ENCODE data around the gene ABHD1. TPM values are rescaled to one million over a fixed set of nuclear protein-coding genes. Genes with fewer than 3 reads are reported as not detected.
"Not testable (repeated sequence)": the region's sequence is repeated elsewhere in the genome, so short reads cannot be mapped to it uniquely, and the experiment has no call there.

The ABHD1 gene
- under 1 TPM; 0.44 to 0.54 TPM for total RNA-seq

- H3K9me3 Mint-ChIP-seq: no peaks in the 10 kb centered on the region
- H3K4me3 Mint-ChIP-seq: peak within 1 kb of the TSS; percentile 82
- DNase-seq: peak; percentile 66
- peaks cover 19% of the 10 kb centered on the region for H3K27me3 Mint-ChIP-seq
- H3K4me1 Mint-ChIP-seq: peaks cover 14% of the 10 kb centered on the region
- no peaks in the 10 kb centered on the region for H3K36me3 Mint-ChIP-seq
- H3K27ac Mint-ChIP-seq: no peak within 1 kb of the TSS
These were observed at the start of gene ABHD1 for GRCh38 chr2:27123302-27124150. Gene ABHD1 (plus strand): TSS chr2:27123815. CDS start chr2:27123949, 134 bp downstream.

- peak overlapping the region; percentile 73 for H3K27ac Mint-ChIP-seq
- no peaks in the 10 kb centered on the region for H3K27me3 Mint-ChIP-seq
- no peaks in the 10 kb centered on the region for H3K9me3 Mint-ChIP-seq
- peaks cover 41% of the 10 kb centered on the region for H3K4me1 Mint-ChIP-seq
- peaks cover 9% of the 10 kb centered on the region for H3K36me3 Mint-ChIP-seq
- H3K4me3 Mint-ChIP-seq: peak overlapping the region; percentile 25
- DNase-seq: peak; percentile 44
These were observed 48.7 kb upstream of the ABHD1 start for GRCh38 chr2:27074738-27075565.

DNA sequence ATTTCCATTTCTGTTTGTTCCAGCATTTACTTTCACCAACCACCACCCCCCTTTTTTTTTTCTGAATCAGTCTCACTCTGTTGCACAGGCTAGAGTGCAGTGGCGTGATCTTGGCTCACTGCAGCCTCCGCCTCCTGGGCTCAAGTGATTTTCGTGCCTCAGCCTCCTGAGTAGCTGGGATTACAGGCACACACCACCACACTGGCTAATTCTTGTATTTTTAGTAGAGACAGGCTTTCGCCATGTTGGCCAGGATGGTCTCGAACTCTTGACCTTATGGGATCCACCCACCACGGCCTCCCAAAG is 48.1 kb upstream of the ABHD1 start:
- Mint-ChIP-seq H3K27ac (peak overlapping the region; percentile 73), H3K4me3 (peak overlapping the region; percentile 25), H3K4me1 (peaks cover 43% of the 10 kb centered on the region)
- H3K36me3 Mint-ChIP-seq, H3K9me3 Mint-ChIP-seq, DNase-seq, H3K27me3 Mint-ChIP-seq: not testable (repeated sequence)

DNA sequence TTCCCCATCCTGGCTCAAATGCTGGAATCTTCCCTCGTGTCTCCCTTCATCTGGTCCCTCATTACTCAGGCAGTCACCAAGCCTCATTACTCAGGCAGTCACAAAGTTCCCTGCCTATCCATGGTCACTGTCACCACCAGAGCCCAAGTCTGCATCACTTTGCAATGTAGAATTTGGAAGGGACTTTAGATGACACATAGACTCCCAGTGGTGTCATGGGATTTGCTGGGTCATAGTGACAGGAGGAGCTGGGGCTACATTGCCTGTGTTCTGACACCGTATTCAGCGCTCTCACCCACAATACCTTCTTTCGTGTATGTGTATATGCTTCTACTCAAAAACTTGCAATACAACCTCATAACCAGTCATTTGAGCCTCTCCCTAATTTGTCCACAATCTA is 47.3 kb upstream of the ABHD1 start:
- Mint-ChIP-seq H3K36me3 (no peaks in the 10 kb centered on the region), H3K4me1 (peaks cover 47% of the 10 kb centered on the region), H3K27me3 (no peaks in the 10 kb centered on the region), H3K4me3 (no peak overlapping the region), H3K27ac (no peak overlapping the region), H3K9me3 (no peaks in the 10 kb centered on the region)
- DNase-seq: no peak

DNA sequence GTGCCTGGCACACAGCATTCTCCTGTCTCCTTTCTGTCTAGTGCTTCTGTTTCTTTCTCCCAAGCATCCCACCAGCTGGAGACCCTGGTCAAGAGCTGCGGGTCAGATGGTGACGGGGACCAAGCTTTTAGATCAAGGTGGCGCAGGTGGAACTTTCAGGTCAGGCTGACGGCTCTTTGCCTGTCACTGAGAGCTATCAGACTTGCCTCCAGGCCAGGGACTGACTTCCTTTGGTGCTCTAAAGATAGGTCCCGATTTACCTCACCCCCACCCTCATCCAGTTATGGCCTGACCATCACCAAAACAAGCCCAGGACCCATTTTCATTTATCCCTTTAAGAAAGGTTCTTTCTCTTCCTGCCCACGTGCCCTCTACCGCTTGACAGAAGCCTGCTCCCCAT is 46.4 kb upstream of the ABHD1 start:
- DNase-seq: no peak
- Mint-ChIP-seq H3K27ac (no peak overlapping the region), H3K36me3 (no peaks in the 10 kb centered on the region), H3K4me3 (no peak overlapping the region), H3K9me3 (no peaks in the 10 kb centered on the region), H3K27me3 (no peaks in the 10 kb centered on the region), H3K4me1 (peaks cover 49% of the 10 kb centered on the region)

GRCh38 chr2:27078267-27079194 is 45.1 kb upstream of the ABHD1 start, which contains the start of gene EMILIN1:
Gene EMILIN1 (plus strand): TSS chr2:27078615. CDS start chr2:27079066, 451 bp downstream.
- H3K9me3 Mint-ChIP-seq: no peaks in the 10 kb centered on the region
- no peaks in the 10 kb centered on the region for H3K36me3 Mint-ChIP-seq
- no peak for DNase-seq
- H3K4me1 Mint-ChIP-seq: peaks cover 38% of the 10 kb centered on the region
- no peak within 1 kb of the TSS for H3K4me3 Mint-ChIP-seq
- no peak within 1 kb of the TSS for H3K27ac Mint-ChIP-seq
- no peaks in the 10 kb centered on the region for H3K27me3 Mint-ChIP-seq

GRCh38 chr2:27079233-27080139 is 44.1 kb upstream of the ABHD1 start:
- H3K4me3 Mint-ChIP-seq: no peak overlapping the region
- H3K27me3 Mint-ChIP-seq: no peaks in the 10 kb centered on the region
- peaks cover 30% of the 10 kb centered on the region for H3K4me1 Mint-ChIP-seq
- H3K36me3 Mint-ChIP-seq: no peaks in the 10 kb centered on the region
- H3K9me3 Mint-ChIP-seq: no peaks in the 10 kb centered on the region
- H3K27ac Mint-ChIP-seq: no peak overlapping the region
- DNase-seq: no peak

DNA sequence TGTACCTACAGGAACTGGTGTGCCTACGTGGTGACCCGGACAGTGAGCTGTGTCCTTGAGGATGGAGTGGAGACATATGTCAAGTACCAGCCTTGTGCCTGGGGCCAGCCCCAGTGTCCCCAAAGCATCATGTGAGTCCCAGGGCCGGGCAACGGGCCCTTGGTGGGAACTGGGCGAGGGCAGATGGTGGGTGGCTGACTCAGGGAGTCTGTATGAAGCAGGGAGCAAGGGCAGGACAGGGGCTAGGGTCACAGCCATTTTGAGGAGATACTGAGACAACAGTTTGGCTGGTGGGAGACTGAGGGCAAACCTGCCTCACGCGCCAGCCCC is 43.5 kb upstream of the ABHD1 start:
- H3K4me3 Mint-ChIP-seq: no peak overlapping the region
- H3K27ac Mint-ChIP-seq: peak overlapping the region; percentile 8
- H3K4me1 Mint-ChIP-seq: peaks cover 28% of the 10 kb centered on the region
- no peaks in the 10 kb centered on the region for H3K36me3 Mint-ChIP-seq
- no peaks in the 10 kb centered on the region for H3K9me3 Mint-ChIP-seq
- no peaks in the 10 kb centered on the region for H3K27me3 Mint-ChIP-seq
- no peak for DNase-seq

DNA sequence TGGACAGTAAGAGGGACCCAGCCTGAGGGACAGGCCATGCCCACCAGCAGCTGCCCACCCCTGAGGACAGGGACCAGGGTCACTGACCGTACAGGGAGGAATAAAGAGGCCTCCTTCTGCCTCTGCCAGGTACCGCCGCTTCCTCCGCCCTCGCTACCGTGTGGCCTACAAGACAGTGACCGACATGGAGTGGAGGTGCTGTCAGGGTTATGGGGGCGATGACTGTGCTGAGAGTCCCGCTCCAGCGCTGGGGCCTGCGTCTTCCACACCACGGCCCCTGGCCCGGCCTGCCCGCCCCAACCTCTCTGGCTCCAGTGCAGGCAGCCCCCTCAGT is 43.0 kb upstream of the ABHD1 start:
- H3K4me3 Mint-ChIP-seq: peak overlapping the region; percentile 76
- no peaks in the 10 kb centered on the region for H3K9me3 Mint-ChIP-seq
- H3K27me3 Mint-ChIP-seq: no peaks in the 10 kb centered on the region
- peak overlapping the region; percentile 96 for H3K27ac Mint-ChIP-seq
- peaks cover 27% of the 10 kb centered on the region for H3K4me1 Mint-ChIP-seq
- H3K36me3 Mint-ChIP-seq: no peaks in the 10 kb centered on the region
- DNase-seq: no peak

DNA sequence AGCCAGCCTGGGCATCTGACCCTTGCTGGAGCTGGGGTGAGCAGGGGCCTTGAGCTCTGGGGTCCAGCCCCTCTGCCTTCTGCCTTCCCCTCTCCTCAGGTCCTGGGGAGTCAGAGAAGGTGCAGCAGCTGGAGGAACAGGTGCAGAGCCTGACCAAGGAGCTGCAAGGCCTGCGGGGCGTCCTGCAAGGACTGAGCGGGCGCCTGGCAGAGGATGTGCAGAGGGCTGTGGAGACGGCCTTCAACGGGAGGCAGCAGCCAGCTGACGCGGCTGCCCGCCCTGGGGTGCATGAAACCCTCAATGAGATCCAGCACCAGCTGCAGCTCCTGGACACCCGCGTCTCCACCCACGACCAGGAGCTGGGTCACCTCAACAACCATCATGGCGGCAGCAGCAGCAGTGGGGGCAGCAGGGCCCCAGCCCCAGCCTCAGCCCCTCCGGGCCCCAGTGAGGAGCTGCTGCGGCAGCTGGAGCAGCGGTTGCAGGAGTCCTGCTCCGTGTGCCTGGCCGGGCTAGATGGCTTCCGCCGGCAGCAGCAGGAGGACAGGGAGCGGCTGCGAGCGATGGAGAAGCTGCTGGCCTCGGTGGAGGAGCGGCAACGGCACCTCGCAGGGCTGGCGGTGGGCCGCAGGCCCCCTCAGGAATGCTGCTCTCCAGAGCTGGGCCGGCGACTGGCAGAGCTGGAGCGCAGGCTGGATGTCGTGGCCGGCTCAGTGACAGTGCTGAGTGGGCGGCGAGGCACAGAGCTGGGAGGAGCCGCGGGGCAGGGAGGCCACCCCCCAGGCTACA is 41.4 kb upstream of the ABHD1 start:
- peak overlapping the region; percentile 76 for H3K4me3 Mint-ChIP-seq
- H3K36me3 Mint-ChIP-seq: no peaks in the 10 kb centered on the region
- no peaks in the 10 kb centered on the region for H3K27me3 Mint-ChIP-seq
- no peak for DNase-seq
- H3K4me1 Mint-ChIP-seq: peaks cover 24% of the 10 kb centered on the region
- peak overlapping the region; percentile 96 for H3K27ac Mint-ChIP-seq
- no peaks in the 10 kb centered on the region for H3K9me3 Mint-ChIP-seq

DNA sequence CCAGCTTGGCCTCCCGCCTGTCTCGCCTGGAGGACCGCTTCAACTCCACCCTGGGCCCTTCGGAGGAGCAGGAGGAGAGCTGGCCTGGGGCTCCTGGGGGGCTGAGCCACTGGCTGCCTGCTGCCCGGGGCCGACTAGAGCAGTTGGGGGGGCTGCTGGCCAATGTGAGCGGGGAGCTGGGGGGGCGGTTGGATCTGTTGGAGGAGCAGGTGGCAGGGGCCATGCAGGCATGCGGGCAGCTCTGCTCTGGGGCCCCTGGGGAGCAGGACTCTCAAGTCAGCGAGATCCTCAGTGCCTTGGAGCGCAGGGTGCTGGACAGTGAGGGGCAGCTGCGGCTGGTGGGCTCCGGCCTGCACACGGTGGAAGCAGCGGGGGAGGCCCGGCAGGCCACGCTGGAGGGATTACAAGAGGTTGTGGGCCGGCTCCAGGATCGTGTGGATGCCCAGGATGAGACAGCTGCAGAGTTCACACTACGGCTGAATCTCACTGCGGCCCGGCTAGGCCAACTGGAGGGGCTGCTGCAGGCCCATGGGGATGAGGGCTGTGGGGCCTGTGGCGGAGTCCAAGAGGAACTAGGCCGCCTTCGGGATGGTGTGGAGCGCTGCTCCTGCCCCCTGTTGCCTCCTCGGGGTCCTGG is 40.7 kb upstream of the ABHD1 start:
- Mint-ChIP-seq H3K4me1 (peaks cover 31% of the 10 kb centered on the region), H3K9me3 (no peaks in the 10 kb centered on the region), H3K36me3 (no peaks in the 10 kb centered on the region), H3K27me3 (no peaks in the 10 kb centered on the region), H3K27ac (no peak overlapping the region), H3K4me3 (no peak overlapping the region)
- DNase-seq: no peak

- no peak overlapping the region for H3K27ac Mint-ChIP-seq
- H3K4me1 Mint-ChIP-seq: peaks cover 31% of the 10 kb centered on the region
- H3K36me3 Mint-ChIP-seq: no peaks in the 10 kb centered on the region
- no peak overlapping the region for H3K4me3 Mint-ChIP-seq
- no peaks in the 10 kb centered on the region for H3K27me3 Mint-ChIP-seq
- H3K9me3 Mint-ChIP-seq: no peaks in the 10 kb centered on the region
- no peak for DNase-seq
These were observed 40.0 kb upstream of the ABHD1 start for GRCh38 chr2:27083410-27084296.

All from activated naive CD8-positive, alpha-beta T cell treated with anti-CD3 and anti-CD28 coated beads for 36 hours (primary cell).